Measurements from ENCODE around the gene IMMP2L.

The IMMP2L gene

DNA sequence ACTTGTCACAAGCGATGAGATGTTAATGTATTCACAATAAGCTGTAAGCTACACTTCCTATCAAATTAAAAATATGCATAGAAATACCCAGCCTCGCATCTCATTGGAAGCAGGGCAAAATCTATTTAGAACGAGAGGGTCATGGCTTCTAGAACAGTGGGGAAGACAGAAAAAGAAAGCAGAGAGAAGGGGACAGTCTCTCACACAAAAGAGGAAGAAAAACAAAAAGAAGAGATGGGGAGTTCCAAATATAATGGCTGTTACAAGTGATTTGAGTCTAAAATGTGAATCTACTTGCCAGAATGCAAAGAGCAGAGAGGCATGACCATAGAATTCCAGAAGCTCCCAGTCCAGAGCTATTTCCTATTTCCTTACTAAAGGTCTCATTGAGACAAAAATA is 457.6 kb downstream of the IMMP2L start:
- DNase-seq (ENCODE audit: low read depth, low spot score), result no peak

DNA sequence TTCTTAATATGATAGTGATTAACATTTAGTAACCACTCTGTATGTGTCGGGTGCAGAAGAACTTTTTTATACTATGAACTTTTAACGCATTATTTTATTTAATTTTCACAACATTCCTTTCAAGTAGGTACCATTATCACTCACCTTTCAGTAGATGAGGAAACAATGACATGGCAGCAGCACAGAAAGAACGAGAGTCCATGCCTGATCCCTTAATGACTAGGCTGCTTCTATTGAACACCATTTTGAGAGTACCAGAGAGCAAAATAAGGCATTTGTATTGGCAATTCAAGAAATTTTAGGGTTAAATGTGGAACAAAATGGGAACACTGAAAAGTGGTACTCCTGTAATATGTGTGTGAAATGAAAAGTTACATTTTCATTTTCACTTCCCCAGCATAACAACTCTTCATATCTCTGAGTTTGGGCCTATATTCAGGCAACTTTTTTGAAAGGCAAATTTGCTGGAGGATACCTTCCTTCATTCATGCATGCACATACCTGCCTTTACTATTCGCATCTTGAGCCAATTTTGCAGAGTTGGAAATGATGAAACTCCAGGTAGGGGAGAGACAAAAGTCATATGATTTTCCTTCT is 458.5 kb downstream of the IMMP2L start:
- no peak for DNase-seq (ENCODE audit: low read depth, low spot score)

DNA sequence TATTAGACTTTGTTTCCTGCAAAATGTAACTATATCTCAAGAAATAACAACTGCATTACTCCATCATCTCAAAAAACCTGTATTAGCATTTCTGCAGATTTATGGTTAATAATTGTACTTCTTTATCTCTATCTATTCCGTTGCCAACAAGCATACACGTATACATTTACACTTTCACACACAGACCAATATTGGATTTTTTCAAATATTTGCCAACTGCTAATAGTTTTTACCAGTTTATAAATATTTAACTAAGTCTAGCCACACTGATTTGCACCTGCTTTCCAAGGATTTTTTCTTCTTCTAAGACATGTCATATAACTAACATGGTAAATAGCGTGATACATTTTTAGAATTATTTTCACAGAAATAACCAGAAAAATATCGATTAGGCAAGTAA is 459.2 kb downstream of the IMMP2L start:
- DNase-seq (ENCODE audit: low read depth, low spot score), result no peak

DNA sequence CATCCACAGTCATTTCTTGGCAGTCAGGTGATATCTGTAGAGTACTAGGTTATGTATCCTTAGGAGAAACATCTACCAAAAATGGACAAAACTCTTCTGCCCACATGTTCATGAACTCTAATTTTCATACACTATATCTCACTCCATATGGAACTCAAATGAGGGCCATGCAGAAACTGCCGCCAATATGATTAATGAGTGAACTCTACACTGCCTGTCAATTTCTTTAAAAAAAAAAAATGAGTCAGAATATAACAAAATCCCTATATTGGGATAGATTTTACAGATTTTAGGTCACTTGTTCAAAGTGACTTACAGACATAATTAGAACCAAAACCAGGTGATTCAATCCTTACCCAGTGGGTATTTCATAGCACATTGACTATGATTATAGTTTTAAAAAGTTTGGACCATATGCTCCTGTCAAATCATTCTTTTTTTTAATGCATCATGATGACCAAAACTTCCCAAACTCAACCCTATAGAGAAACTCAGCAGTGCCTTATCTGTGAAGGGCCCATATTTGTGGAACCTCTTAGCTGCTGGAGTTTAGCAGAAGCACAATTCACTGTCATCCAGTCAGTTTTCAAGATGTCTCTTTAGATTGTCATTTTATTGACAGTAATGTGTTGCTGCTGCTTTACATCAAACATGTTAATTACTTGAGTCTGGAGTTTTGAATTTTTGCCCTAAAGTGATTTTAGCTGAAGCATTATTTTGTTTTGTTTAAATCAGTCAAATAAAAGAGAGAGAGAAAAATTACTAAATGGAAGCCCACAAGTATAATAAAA is 460.2 kb downstream of the IMMP2L start:
- no peak for DNase-seq (ENCODE audit: low read depth, low spot score)

DNA sequence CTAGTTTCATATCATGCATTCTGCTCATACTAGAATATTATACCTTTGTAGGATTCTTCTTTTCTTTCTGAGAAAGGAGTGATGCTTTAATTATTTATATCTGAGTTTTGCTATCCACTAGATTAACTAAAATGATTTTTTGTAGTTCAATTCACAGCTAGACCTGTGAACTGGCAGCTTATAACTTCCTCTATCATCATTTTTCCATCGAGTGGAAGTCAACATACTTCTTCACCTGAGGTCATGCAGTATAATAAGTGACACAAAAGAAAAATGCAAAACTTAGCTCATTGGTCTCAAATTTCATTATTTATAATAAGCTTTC is 463.4 kb downstream of the IMMP2L start:
- DNase-seq (ENCODE audit: low read depth, low spot score), result no peak

DNA sequence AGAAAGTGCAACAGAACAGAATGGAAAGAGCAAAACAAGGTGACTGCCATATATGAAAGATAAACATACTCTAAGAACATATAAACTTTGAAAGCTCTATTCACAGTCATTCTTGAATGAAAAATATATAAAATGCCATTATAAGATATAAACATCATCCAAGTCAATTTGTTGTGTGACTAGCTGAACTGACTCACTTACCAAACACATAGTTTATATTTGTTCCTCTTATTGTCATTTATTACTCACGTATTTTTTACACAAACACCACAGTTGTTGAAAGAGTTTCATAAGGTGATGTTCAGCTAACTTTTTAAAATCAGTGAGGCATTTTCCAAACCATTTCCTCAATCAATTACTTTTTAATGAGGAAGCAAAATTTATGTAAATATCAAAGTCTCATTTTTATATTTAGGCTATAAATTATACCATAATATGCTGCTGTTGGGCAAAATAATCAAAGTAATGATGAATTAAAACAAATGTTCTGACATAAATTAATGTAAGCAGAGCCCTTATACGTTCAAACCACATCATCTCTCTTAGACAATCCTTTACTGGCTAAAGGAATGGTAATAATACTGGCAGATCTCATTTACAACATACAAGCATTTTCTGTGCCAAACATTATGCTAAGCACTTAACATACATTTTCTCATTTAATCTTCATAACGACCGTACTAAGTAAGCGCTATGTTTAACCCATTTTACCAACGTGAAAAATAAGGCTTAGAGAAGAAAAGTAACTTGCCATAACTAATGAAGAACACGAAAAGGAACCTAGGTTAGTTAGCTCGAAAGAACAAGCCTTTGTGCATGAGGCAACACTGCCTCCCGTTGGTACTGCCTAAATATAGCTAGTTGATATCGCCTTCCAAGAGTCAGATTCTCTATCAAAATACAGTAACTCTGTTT is 464.0 kb downstream of the IMMP2L start:
- no peak for DNase-seq (ENCODE audit: low read depth, low spot score)

DNA sequence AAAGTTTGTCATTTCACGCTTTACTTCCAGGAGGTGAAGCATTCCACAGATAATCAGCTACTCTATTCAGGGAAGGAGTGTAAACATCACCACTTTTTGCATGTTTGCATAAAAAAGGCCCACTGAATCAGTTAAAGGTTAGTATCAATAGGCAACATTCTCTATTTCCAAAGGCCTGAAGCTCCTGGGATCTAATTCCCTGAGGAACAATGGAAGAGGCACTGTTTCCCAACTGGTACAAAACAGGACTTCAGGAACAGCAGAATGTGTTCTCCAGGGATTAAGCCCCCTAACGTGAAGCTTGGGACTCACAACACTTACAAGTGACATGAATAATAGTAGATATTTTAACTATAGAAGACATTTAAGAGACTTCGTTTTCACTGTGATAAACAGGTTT is 465.3 kb downstream of the IMMP2L start:
- DNase-seq (ENCODE audit: low read depth, low spot score), result no peak

DNA sequence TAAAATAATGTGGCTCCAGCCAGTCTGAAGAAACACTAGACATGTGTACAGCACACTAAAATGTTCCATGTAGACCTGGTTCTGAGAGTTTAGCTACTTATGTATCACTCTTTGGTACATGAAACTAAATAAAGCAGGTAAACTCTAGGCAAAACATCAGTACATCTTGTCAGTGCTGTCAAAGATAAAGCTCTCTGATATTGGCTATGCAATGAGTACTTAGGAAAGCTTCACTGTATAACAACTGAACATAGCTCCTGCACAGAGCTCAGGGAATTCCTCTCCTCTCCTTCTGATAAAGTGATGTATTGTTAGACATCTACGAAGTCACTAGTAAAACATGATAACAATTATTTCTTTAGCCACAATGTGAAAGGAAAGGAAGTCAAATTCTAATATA is 467.9 kb downstream of the IMMP2L start:
- DNase-seq (ENCODE audit: low read depth, low spot score), result no peak

DNA sequence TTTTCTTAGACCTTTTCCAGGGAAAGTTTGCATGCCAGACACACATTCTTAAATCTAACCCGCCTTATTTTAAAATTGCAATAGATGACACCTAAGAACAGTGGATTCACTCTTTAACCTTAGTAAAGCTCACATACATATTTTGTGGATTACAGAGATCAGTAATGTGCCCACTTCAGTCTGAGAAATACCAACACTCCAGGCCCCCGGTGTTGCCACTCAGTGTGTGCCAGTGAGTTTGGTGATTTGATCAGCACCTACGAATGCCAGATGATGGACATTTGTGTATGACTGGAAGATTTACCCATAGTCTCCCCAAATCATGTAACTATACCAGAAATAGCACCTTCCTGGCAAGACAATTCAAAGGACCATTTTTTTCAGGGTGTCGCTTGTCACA is 468.8 kb downstream of the IMMP2L start:
- DNase-seq (ENCODE audit: low read depth, low spot score), result no peak

DNA sequence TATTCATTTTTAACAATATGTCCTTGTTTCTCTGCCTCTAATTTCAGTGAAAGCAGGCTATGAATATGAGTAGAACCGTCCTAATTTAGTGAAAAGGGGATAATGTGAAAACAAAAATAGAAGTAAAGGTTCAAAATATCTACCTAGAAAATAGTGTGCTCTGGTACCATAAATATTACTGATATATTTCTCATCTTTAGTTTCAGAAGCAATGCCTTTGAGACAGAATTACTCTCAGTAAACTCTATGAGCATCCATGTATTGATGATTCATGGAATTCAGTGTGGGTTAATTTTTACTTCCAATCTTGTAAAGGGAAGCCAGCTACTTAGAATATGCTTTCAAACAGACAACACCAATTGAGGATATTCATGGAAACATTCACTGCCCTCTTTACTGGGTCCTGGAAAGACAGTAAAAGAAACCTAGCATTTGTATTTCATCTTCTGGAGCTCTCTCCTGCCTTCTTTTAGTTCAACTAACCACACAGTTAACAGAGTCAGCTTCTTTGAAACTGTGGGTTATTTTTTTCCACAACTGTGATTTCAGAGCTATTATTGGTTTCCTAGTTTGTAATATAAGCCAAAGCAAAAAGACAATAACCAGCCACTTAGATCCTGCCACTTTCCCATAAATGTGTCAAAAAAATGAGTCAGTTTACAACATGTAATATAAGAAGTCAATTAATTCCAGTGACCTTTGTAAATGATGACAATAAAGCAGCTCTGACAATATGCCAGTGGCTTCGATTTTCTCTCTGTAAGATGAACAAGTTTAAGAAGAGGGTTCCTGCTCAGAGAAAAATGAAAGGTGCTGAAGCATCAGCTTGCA is 469.7 kb downstream of the IMMP2L start:
- DNase-seq (ENCODE audit: low read depth, low spot score), result no peak

DNA sequence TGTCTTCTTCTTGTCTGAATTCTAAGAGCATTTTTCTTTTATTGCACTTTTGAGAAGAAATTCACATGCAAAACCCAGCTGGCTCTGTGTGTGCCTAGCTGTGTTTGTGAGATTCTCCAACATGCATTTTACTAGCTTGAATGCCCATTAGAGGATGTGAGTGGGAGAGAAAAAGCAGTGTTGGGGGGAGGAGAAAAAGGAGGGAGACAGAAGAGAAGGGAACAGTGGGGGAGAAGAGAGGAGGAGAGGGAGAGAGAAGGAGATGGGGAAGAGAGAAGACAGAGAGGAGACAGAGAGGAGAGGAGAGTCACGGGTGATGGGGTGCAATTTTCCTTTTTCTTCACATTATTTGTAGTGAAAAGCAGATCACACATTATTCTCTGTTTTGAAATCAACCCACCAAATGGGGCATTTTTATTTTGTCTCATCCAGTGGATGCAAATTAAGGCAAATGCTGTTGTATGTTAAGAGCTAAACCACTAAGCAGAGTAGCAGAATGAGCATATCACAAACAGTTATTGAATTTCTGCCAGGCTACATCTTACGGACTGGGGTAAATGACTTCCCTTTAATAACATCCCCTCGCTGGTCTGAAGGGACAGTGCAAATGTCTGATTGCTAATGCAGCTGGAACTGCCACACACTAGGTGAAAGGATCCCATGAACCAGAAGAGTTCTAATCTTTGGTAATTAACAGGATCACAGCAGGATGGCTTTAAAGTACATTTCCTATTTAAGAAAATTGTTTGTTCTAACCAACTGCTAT is 470.5 kb downstream of the IMMP2L start:
- no peak for DNase-seq (ENCODE audit: low read depth, low spot score)

DNA sequence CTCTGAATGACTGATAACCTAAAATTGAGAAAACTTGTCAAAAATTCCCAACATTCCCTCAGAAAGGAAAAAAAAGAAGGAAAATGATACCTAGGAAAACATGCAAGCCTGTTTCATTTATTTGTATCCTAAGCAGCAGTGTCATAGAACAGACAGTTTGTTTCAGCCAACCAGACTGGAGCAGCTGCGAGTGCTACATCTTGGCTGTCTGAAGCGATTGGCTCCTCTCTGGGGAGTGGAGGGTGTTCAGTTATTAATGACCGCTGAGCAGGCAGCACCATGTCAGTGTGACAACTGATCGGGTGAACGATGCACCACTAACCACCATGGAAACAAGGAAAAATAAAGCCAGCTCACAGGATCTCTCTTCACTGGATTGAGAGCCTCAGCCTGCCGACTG is 471.4 kb downstream of the IMMP2L start, which contains the start of gene LRRN3:
Gene LRRN3 (plus strand): TSS at position 282 of the 400 bp plus-strand sequence. CDS start 31,646 bp downstream, outside the sequence.
- DNase-seq (ENCODE audit: low read depth, low spot score), result no peak

DNA sequence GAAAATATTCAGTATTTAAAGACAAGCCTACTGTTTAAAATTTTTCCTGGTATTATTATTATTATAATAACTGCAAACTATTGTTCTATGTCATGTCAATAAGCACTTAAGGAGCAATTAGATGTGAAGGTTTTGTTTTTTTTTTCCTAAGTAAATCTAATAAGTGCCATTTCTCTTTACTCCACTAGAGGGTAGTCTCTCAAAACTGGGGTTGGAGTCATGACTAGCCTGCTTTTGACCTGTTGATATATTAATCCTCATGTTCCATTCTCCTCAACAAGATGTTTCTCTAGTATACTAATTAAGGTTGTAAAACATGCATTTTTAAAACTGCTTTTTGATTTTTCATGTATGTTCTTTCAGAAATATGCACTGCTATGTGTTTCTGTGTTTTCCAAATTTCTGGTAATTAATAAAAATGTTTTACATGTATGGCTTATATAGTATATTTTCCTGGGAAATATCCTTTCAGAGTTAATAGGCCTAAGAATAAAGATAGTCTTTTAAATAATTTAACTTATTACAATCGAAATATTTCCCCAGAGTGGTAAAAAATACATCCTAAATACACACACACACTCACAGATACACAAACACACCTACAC is 472.4 kb downstream of the IMMP2L start:
- DNase-seq (ENCODE audit: low read depth, low spot score), result no peak

DNA sequence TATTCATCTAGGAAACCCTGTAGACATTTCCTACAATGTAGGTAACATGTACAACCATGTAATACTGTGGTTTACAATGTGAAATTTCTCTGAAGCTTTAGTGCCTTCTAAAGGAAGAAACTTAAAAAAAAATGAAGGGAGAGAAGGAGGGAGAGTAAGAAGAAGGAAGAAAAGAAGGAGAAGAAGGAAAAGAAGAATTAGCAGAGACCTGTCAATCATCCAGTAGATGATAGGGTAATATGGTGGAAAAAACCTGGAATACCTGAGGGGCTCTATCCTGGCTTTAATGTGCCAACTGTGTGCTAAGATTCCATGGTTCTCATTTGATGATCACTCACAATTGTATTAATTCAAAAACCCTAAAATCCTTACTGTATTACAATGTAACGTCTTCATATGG is 474.0 kb downstream of the IMMP2L start:
- DNase-seq (ENCODE audit: low read depth, low spot score), result no peak

DNA sequence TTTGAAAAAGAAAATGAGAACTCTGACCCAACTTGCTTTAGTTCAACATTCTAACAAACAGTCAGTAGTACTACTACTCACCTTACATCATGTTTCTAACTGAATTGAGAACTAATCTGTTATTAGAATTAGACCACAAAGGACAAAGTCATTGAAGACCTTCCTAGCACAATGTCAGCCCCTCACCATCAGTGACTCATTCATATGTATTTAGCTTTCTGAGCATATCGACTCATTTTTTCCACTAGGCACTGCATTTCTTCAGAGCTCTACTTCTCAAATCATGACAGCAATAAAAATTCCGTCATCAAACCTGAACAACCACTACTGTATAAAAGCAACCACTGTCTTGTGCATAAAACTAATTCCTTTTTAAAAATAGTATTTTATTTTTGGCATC is 475.8 kb downstream of the IMMP2L start:
- DNase-seq (ENCODE audit: low read depth, low spot score), result no peak

DNA sequence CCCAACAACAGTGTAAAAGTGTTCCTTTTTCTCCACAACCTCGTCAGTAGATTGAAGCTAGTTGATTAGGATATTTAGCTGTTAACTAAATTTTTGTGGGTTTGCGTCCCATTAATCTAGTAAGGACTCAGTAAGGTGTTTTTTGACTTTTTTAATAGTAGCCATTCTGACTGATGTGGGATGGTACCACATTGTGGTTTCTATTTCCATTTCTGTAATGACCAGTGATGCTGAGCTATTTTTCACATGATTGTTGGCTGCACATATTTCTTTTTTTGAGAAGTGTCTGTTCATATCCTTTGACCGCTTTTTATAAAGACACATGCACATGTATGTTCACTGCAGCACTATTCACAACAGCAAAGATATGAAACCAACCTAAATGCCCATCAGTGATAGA is 476.9 kb downstream of the IMMP2L start:
- DNase-seq (ENCODE audit: low read depth, low spot score), result no peak

DNA sequence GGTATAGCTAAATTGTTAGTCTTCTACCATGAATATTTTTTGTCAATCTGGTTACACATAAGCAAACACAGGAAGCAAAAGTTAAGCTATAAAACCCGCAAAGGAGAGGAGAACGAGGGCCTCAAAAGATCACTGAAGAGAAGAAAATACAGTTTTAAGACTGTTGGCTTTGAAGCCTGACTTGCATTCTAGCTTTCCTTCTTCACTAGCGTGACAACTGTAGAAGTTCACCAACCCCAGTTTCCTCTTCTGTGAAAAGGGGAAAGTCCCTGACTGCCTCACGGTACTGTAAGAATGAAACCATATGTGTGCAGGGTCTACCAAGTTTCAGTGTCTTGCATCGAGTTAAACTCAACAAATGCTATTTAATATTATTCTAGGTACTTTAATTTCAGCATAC is 478.9 kb downstream of the IMMP2L start:
- DNase-seq (ENCODE audit: low read depth, low spot score), result no peak

DNA sequence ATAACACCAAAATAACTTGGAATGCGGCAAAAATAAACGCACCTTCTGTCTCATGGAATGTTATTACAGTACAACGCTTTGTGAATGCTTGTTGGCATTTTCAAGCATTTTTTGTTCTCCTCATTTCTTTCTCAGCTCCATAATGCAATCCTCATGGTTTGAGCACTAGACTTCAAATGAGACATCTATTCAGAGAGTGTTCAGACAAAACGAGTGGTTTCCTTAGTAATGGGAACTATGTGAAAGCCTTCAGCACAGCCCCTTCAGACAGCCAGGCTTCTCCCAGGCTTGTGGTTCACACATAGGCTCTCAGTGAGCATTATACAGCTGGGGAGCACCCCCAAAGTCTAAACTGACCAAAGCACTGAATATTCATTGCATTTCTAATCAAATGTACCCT is 479.9 kb downstream of the IMMP2L start:
- DNase-seq (ENCODE audit: low read depth, low spot score), result no peak

DNA sequence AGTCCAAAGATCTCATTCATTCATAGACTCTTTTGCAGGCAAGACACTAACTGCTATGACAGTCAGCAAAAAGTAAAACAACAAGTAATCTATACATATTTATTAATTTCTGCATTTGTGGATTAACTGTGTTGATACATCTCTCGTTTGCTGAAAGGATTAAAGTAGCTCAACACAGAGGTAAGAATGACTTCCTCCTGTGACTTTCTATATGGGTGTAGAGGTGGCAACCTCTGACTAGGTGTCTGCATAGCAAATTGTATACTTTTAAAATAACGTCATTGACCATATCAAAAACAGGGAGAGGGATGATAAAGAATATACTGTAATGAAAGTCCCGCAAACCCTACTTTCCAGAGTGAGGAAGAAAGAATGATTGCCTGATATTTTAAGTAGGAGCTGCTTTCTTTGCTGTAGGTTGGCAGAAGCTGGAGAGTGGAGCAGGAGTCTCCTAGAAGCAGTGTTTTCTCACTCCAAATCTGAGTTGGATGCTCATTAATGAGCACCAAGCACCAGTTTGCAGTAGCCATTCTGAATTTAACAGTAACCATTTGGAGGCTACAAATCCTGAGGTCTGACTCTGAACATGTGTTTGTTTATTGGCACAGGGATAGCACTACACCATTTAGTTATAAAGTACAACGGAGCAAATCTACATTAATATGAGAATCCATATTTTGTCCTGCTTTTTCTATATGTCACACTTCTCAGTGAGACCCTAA is 480.6 kb downstream of the IMMP2L start:
- no peak for DNase-seq (ENCODE audit: low read depth, low spot score)

Measured in smooth muscle cell of the brain vasculature (primary cell).